NCI-H82 (cell line): ENCODE measurements around the gene MFSD11.
"Not testable (repeated sequence)": the region's sequence is repeated elsewhere in the genome, so short reads cannot be mapped to it uniquely, and the experiment has no call there.

Experiments used
- DNase-seq: peaks from one replicate; lab custom pipeline; 2025; lab: John Stamatoyannopoulos, UW

The MFSD11 gene

GRCh38 chr17:76737676-76738467, at the start of gene MFSD11:
Gene MFSD11, plus strand, starts transcription at chr17:76738119. Its CDS starts 234 bp downstream, at chr17:76738353.
- peak; percentile 98 for DNase-seq

DNA sequence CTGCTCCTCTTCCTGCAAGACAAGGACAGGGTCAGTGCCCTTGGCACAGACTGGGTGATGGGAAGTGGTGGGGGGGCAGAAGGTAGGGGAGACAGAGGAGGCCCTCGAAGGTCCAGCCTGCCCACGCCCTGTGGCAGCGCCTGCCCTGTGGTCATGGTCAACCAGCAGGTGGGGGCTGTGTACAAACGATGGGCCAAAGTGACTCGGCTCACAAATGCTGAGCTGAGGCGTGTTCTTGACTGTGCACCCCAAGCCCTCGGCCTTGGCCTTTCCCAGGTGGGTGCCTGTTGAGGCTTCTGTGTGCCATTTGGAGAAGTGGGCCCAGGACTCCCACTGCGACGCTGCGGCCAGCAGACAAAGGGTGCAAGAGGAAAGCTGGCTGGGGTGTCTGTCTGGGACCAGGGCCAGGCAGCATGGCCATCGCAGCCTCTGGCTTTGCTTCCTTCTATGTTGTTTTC, 49.7 kb upstream of the MFSD11 start:
- DNase-seq = no peak

- DNase-seq = no peak
Observed at GRCh38 chr17:76689859-76690258, 48.1 kb upstream of the MFSD11 start.

DNA sequence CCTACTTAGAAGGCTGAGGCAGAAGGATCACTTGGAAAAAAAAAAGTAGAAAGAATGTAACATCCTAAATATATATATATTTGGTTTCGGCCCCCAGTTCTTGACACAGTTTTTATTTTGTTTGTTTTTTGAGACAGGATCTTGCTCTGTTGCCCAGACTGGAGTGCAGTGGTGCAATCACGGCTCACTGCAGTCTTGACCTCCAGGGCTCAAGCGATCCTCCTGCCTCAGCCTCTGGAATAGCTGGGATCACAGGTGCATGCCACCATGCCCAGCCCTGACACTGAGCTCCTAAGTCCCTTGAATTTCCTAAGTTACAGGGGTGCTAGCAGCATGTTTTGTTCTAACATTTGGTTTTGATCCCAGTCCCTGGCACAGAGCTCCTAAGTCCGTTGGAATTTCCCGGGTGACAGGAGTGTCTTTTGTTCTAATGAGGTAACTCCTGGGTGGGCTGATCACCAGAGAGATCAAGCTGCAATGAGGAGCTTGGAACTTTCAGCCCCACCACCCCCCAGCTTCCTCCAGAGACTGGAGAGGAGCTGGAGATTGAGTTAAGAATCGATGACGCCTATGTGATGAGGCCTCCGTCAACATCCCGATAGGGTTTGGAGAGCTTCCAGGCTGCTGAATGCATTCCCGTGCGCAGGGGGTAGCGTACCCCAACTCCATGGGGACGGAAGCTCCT, 47.2 kb upstream of the MFSD11 start:
- no peak for DNase-seq

DNA sequence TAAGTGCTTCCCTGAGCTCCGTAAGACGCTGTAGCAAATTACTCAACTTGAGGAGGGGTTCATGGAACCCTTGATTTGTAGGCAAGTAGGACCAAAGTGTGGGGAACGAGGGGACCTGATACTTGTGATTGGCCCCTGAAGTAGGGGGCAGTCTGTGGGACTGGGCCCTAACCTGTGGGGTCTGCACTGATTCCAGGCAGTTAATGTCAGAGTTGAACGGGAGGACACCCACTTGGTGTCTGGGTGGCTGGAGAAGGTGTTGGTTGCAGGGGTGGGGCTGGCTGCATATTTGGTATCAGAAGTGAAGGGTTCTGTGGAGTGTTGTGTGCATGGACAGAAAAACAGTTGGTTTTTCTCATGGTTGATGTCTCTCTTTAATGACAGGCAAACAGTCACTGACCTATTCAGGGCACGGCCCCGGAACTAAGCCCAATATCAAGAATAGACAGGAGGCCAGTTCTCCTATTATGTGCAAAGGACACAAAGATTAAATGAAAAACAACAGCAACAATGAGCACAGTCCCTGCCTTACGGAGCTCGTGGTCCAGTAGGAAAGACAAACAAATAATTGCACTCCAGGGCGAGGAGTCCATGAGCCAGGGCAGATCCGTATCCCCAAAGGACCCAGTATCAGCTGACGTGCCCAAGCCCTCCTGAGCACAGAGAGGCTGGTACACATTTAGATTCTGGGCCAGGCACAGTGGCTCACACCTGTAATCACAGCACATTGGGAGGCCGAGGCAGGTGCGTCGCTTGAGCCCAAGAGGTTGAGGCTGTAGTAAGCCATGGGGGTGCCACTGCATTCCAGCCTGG, 46.3 kb upstream of the MFSD11 start:
- DNase-seq = no peak

DNA sequence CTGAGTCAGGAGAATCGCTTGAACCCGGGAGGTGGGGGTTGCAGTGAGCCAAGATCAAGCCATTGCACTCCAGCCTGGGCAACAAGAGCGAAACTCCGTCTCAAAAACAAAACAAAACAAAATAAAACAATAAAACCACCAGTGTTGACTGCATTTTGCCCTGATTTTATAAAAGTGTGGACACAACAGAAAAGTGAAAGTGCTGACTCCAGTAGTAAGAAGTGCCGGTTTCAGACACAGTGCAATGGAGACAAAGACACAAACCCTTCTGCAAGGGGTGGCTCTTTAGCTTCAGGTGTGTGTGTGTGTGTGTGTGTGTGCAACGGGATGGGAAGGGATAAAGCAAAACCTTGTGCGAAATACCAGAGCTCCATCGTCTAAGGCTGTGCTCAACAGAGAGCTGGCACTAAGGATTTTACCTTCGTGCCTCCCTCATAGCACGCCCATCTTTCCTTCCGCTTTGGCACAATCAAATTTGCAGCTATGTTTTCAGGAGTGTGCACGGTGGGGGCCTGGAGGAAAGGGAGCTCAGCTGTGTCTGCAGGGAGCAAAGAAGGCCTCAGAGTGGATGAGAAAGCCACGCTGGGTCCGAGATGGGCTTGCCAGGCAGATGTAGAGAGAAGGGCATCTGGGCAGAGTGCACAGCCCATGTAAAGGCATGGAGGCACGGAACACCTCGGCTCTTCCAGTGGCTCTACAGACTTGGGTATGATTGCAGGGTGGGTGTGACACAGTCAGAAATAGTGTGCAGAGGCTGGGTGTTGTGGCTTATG, 42.7 kb upstream of the MFSD11 start:
- no peak for DNase-seq

DNA sequence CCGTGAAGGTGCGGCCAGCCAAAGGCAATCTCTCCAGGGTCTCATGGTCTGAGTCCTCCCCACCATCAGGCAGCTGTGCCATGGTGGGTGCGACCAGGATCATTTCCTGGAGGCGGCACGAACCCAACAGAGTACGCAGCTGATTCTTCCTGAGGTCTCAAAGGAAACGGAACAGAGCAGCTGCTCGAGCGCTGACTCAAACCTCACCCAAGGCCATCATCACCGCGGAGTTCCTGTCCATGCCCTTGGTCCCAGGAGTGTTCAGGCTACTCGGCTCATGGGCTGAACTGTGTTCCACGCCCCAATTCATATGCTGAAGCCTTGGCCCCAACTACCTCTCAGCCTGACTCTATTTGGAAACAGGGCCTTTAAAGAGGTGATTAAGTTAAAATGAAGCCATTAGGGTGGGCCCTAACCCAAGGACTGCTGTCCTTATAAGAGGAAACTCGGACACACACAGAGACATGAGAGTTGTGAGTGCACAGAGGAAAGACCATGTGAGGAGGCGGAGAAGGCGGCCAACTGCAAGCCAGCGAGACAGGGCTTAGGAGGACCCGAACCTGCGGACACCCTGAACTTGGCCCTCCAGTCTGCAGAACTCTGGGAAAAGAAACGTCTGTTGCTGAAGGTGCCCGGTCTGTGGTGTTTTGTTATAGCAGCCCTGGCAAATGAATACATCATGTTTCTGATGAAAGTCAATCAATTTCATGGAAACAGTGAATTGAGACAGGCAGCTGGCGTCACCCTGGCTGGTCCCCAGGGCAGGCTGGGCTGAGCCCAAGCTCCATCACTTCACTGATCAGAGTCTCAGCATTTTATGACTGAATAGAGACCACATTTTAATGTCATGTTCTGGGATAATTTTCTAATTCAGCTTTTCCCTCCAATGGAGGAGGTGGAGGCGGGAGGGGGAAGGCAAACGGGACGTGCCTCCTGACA, 40.9 kb upstream of the MFSD11 start:
- no peak for DNase-seq

DNA sequence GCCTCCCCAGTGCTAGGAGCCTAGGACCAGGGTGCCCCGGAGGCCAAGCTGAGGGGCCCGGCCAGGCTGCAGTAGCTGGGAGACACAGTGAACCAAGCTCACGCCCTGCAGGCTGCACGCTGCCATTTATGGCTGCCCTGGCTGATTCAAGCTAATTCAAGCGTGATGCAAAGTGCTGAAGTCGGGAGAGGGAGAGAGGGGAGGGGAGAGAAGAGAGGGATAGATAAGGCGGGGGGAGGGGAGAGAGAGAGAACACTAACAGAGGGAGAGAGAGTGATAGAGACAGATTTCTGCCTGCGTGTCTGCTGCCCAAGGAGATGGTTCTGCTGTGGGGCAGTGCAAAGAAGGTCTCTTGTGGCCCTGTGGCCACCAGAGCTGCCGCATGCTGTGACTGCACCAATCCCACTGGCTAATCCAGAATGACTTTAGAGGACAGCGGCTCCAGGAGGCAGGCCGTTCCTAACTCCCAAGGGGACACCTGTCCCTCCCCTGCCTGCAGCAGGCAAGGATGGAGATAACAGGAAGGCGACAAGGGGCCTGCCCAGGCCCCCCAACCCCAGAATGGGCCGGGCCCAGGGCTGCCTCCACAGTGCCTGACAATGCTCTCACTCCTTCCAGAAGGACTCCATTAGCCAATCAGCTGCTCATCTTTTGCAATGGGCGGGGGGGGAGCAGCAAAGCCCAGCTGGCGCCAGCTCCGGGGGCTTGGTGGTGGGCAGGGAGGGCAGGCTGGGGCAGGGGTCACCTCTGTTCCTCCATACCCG, 40.0 kb upstream of the MFSD11 start:
- peak; percentile 60 for DNase-seq

GRCh38 chr17:76698466-76698977, 39.4 kb upstream of the MFSD11 start:
- DNase-seq = not testable (repeated sequence)

DNA sequence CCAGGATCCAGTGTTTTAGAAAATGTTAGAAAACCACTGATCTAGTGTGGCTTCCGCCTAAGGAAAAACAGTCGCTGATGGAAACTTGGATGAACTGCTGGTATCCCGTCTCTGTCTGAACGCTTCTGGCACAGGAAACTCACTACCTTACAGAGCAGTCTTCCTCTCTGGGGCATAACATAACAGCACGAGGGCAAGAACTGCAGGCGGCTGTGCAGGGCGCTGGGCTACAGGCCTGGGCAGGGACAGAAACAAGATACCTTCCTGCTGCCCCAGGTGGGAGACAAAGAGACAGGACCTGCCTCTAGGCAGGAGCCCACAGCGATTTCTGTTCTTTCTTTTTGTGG, 37.7 kb upstream of the MFSD11 start:
- no peak for DNase-seq

DNA sequence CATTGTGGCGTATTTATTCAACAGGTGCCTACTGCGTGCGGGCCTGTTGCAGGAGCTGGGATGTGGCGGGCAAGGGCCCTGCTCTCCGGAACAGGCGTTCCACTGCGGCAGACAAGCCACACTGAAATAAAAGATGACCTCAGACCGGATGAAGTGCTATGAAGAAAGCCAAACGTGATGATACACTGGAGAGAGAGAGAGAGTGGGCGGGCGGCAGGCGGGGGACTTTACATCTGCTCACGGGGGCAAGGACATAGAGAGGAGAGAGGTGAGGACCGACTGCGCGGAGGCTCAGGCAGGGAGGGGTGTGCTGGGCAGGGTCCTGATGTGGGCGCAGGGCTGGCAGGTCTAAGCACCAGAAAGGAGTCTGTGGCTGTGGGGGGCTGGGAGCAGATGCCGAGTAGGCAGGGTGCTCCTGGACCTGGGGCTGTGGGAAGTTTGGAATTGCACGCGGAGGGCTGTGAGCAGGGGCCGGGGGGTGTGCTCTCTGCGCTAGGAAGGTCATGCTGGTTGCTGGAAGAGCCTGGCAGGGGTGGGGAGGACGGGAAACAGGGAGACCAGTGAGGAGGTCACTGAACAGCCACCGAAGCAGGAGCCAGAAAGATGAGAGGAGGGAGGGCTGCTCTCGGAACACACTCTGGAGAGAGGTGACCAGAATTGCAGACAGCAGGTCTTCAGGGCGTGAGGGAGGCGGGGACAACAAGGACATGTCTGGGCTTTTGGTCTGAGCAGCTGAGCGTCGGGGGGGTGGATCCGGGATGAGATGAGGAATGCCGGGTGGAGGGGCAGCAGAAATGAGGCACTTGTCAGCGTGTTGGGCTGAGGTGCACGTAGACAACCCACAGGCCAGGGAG, 37.1 kb upstream of the MFSD11 start:
- DNase-seq = peak; percentile 39

- DNase-seq = no peak
Observed at GRCh38 chr17:76701471-76701967, 36.4 kb upstream of the MFSD11 start.

GRCh38 chr17:76702076-76702475, 35.8 kb upstream of the MFSD11 start:
- DNase-seq = no peak

DNA sequence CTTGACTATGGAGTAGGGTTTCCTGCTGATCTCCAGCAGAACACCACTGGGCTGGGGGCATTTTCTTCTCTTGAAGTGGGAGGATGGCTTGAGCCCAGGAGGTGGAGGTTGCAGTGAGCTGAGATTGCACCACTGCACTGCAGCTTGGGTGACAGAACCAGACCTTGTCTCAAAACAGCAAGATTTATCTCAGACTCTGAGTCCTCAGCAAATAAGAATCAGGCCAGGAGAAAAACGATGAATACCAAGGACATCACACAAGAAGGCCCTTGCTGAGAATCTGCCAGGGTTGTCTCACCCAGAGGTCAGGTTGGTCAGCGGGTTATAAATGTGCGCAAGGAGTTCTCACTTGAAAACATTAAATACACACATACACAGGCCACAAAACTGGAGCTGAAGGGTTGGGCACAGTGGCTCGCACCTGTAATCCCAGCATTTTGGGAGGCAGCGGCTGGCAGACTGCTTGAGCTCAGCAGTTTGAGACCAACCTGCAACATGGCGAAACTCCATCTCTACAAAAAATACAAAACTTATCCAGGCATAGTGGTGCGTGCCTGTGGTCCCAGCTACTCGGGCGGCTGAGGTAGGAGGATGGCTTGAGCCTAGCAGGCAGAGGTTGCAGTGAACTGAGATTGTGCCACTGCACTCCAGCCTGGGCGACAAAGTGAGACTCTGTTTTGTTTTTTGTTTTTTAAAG, 34.8 kb upstream of the MFSD11 start:
- no peak for DNase-seq

- no peak for DNase-seq
Observed at GRCh38 chr17:76704805-76705204, 33.1 kb upstream of the MFSD11 start.

- peak; percentile 59 for DNase-seq
Observed at GRCh38 chr17:76706817-76707216, 31.1 kb upstream of the MFSD11 start.

DNA sequence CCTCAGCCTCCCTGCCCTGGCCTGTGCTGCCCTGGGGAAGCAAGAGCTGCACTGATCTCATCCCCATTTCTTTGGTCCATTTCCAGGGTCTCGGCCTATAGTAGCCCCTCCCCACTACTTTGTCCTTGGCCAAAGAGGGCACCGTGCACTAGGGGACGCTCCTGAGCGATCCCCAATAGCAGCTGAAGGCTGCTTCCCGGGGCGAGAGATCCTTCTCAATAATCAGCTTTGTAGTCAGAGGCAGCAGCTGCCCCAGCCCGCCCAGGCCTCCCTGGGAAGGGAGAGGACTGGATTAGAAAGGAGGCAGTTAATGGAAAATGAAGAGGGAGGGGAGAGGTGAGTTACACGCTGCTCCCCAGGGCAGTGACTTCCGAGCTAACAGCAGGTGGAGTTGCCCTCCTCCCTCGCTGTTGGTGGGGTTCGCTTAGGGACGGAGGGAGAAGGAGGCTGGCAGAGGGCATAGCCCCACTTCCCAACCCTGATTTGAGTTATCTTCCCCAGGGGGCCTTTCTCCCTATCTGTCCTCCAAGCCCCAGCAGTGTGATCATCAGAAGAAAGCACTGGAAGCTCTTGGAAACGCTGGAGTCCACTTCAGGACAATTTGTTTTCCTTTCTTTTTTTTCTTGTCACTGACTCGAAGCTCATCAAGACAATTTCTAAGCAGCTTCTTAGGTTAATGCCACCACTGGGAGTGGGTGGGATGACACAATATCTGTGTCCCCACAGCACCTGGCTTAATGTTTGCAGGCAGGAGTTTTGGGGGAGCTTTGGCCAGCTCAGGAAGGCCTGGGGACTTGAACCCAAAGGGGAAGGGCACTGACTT, 29.7 kb upstream of the MFSD11 start:
- DNase-seq = peak; percentile 99
